Fibroblast of villous mesenchyme (primary cell): ENCODE results near the gene LARP4B. TPM values are rescaled to one million over a fixed set of nuclear protein-coding genes. Genes with fewer than 3 reads are reported as not detected.

ENCODE experiments used
- DNase-seq: peaks from one replicate; pipeline ENCODE4 v3.0.0-alpha.2; 2010; ENCODE audit warnings: low read depth
- H3K4me3 ChIP-seq: 2 replicates; pipeline ENCODE4 v1.5.1; 2011; ENCODE audit warnings: low read depth, mild to moderate bottlenecking, low read length
- CTCF ChIP-seq: IDR thresholded peaks from 2 replicates; pipeline ENCODE4 v1.5.1; 2012; ENCODE audit warnings: low read depth, mild to moderate bottlenecking, low read length; ENCODE audit not compliant: insufficient read depth
- total RNA-seq: library from RNA; depleted of rRNA; stranded (reverse); fragments of >200 nt; gene quantifications from 2 replicates; pipeline ENCODE4 v1.2.3, GENCODE V29; 2012

Gene LARP4B
- total RNA-seq, 1 donor = 57.4 TPM

- no peak overlapping the region for H3K4me3 ChIP-seq
- no peak for DNase-seq
- TF ChIP-seq CTCF = no peak
These were observed 139.3 kb downstream of the LARP4B start for GRCh38 chr10:792083-792791.

DNA sequence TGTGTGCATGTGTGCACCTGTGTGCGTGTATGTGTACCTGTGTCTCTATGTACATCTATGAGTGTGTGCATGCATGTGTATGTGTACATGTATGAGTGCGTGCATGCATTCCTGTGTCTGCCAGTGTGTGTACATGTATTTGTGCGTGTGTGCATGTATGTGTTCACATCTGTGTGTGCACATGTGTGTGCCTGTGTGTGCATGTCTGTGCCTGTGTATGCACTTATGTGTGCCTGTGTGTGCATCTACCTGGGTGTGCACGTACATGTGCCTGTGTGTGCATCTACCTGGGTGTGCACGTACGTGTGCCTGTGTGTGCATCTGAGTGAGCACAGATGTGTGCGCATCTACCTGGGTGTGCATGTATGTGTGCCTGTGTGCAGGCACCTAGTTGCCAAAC lies 139.9 kb downstream of the LARP4B start:
- DNase-seq = no peak
- H3K4me3 ChIP-seq = no peak overlapping the region
- no peak for TF ChIP-seq CTCF

GRCh38 chr10:790821-791551 lies 140.5 kb downstream of the LARP4B start:
- no peak for TF ChIP-seq CTCF
- no peak for DNase-seq
- no peak overlapping the region for H3K4me3 ChIP-seq

DNA sequence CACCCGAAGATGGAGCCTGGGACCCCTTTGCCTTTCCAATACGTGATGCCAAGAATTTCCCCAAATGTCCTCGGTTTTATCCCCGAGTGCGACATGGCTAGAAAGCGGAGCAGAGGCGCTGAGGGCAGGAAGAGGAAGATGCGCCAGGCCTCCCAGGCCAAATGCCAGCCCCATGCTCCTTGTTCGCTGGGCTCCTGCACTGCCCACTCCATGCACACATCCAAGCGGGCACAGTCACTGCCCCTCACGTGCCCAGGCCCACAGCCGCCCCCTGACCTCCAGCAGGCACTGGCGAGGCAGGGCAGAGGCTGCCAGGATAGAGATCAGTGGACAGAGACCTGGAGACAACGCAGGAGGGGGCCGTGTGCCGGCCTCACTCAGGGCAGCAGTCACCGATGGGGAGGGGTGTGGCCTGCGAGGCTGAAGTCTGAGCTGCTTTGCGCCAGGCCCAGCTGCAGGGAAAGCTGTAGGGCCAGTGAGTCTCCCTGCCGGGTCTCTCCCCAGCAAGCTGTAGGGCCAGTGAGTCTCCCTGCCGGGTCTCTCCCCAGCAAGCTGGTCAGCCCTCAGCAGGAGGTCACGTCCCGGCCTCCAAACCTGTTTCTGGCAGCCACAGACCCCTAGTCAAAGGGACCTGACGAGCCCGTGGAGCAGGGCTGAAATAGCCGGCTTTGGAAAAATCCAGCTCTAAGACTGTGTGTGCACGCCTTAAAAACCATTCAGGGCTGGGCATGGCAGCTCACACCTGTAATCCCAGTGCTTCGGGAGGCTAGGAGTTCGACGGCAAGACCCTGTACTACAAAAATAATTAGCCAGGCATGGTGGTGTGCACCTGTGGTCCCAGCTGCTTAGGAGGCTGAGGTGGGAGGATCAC lies 141.4 kb downstream of the LARP4B start:
- TF ChIP-seq CTCF = no peak
- H3K4me3 ChIP-seq = no peak overlapping the region
- no peak for DNase-seq

DNA sequence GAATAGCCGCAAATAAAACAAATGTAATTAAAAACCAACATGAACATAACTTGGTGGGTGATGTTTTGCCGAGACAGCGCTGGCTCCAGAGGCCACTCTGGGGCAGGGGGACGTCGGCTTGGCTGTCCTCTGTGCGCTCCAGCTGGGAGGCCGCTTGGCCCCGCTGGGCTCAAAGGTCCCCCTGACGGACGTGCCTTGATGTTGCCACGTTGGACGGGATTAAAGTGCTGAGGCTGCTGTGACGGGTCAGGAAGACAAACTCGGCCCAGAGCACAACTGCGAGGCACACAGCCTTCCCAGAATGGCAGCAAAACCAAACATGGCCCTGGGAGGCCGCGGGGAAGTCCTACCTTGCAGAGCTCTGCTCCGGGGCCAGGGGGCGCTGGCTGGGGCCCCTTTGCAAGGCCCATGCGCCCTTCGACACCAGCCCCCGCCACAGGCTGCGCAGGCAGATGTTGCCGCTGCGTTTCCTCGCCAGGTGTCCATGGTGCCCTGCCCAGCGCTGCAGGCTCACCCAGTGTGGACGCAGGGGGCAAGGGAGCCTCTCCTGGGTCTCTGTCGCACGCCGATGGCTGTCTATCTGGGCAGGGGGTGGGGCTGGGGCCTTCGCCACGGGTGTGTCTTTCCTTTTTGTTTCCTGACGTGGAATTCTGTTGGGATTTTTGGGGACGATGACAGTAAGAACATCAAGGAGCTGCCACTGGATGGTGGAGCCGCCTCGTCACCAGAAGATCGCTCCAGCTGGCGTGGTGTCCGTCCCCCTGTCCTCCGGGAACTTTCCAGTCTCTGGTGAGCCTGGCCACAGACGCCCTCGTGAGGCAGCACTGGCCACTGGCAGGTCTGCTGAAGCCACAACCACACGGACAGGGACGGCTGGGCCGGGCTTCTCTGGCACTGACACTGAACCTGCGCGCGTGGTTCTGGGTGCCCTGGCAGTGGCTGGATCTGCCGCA lies 142.4 kb downstream of the LARP4B start:
- peak overlapping the region; percentile 56 for H3K4me3 ChIP-seq
- DNase-seq = peak; percentile 81
- TF ChIP-seq CTCF = peak; percentile 70

- TF ChIP-seq CTCF = no peak
- DNase-seq = peak; percentile 63
- H3K4me3 ChIP-seq = no peak overlapping the region
These were observed 143.4 kb downstream of the LARP4B start for GRCh38 chr10:787933-788651.
